Upper lobe of right lung (tissue), 1 donor: ENCODE data around the gene GRHL3. TPM values are rescaled to one million over a fixed set of nuclear protein-coding genes. Genes with fewer than 3 reads are reported as not detected.
"Not testable (repeated sequence)": the region's sequence is repeated elsewhere in the genome, so short reads cannot be mapped to it uniquely, and the experiment has no call there.

ENCODE experiments used
- ATAC-seq: fragments of 200-7000 bp; cut with Tn5 transposase; one replicate; pipeline ENCODE4 v1.9.1; 2020; ENCODE audit warnings: mild to moderate bottlenecking, moderate library complexity
- DNase-seq: peaks from one replicate; pipeline ENCODE4 v3.0.0-alpha.2; 2020
- H3K27ac ChIP-seq: fragments of 200-600 bp; one replicate; pipeline ENCODE4 v1.8.0; 2022
- H3K27me3 ChIP-seq: fragments of 200-600 bp; one replicate; pipeline ENCODE4 v1.8.0; 2022; ENCODE audit warnings: mild to moderate bottlenecking
- H3K36me3 ChIP-seq: fragments of 200-600 bp; one replicate; pipeline ENCODE4 v1.8.0; 2022
- H3K4me1 ChIP-seq: fragments of 200-600 bp; one replicate; pipeline ENCODE4 v1.8.0; 2022
- H3K4me3 ChIP-seq: fragments of 200-600 bp; one replicate; pipeline ENCODE4 v1.8.0; 2022; ENCODE audit warnings: mild to moderate bottlenecking
- H3K9me3 ChIP-seq: fragments of 200-600 bp; one replicate; pipeline ENCODE4 v1.8.0; 2022
- intact Hi-C: fragments of 100-400 bp; cut with DNase I; formaldehyde crosslinking; loops from one replicate; pipeline ENCODE4 v1.11.0; 2022
- total RNA-seq: library from RNA; stranded (reverse); fragmentation: NEBNext Ultra II Directional; extraction: Animal tissue kit (Norgen Biotek cat#: 25700); gene quantifications from one replicate; pipeline ENCODE4 v1.2.1, GENCODE V29; 2021
- TF ChIP-seq, protein P1 (sequence below): fragments of 200-600 bp; IDR thresholded peaks from one replicate; pipeline ENCODE4 v1.8.0; 2022; ENCODE audit warnings: antibody characterized with exemption
- donor health status: DM: no; HTN: yes; CAD: no; lungs with severe emphysema.

Gene GRHL3
- total RNA-seq, 1 donor from 2014 or later = 0.55 TPM

DNA sequence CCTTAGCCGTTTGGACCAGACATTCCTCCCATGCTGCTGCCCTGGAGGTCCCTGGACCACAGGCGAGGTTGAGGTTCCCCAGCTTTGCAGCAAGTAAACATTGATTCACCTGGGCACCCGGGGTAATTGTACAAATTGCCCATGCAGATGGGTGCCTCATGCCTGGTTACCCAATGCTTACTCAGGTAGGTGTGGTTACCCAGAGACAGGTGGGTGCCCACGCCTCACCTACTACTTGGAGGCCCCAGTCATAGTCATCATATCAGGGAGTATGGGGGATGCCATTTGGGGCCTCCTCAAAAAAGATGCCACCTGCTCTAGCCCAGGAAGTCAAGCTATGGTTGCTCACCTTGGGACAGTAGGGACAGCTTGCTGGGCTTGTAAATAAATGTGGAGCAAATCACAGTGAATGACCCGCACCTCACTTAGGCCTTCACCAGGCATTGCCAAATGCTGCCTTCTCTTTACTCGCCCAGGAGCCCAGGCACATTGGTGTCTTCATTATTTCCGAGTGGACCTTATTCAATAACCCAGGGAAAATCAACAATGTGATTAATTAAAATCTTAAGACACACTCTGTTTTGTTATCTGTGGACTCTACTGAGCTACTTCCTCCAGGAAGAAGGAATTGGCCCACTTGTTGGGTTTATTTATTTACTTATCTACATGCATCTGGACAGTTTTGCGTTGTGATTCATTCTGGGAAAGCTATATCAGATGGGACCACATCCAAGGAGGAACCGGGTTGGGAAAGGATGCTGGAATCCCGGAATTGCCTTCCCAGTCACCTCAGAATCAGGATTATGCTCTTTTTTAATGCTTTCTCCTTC, 35.6 kb upstream of the GRHL3 start:
- DNase-seq = no peak
- ATAC-seq = peak; percentile 38

DNA sequence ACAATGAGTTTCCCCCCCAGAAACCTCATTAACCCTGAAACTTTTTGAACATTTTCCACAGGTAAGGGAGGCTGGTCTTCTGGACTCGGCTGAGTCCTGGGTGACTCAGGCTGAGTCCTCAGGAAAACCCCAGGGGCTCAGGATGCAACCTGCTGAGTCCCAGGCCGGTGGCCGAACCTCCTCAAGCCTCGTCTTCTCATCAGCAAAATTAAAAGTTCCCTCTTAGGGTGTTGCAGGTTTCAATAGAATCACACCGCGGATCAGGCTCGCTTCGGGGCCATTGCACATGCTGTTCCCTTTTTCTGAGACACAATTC, 35.0 kb upstream of the GRHL3 start:
- H3K4me1 ChIP-seq = no peaks in the 10 kb centered on the region
- TF ChIP-seq, protein P1, sequence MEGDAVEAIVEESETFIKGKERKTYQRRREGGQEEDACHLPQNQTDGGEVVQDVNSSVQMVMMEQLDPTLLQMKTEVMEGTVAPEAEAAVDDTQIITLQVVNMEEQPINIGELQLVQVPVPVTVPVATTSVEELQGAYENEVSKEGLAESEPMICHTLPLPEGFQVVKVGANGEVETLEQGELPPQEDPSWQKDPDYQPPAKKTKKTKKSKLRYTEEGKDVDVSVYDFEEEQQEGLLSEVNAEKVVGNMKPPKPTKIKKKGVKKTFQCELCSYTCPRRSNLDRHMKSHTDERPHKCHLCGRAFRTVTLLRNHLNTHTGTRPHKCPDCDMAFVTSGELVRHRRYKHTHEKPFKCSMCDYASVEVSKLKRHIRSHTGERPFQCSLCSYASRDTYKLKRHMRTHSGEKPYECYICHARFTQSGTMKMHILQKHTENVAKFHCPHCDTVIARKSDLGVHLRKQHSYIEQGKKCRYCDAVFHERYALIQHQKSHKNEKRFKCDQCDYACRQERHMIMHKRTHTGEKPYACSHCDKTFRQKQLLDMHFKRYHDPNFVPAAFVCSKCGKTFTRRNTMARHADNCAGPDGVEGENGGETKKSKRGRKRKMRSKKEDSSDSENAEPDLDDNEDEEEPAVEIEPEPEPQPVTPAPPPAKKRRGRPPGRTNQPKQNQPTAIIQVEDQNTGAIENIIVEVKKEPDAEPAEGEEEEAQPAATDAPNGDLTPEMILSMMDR = no peak
- DNase-seq (no peak), ATAC-seq (no peak)
- peaks cover 6% of the 10 kb centered on the region for H3K27me3 ChIP-seq
- H3K9me3 ChIP-seq = no peaks in the 10 kb centered on the region
- no peak overlapping the region for H3K4me3 ChIP-seq
- H3K36me3 ChIP-seq = no peaks in the 10 kb centered on the region
- no peak overlapping the region for H3K27ac ChIP-seq
- intact Hi-C loops = no loop called here

More for the DNA sequence above, 35.6 kb upstream of the GRHL3 start:
- Histone ChIP-seq H3K27me3 (peaks cover 6% of the 10 kb centered on the region), H3K27ac (no peak overlapping the region), H3K4me1 (no peaks in the 10 kb centered on the region), H3K36me3 (no peaks in the 10 kb centered on the region), H3K4me3 (no peak overlapping the region), H3K9me3 (no peaks in the 10 kb centered on the region)
- intact Hi-C loops = no loop called here
- TF ChIP-seq, protein P1 = no peak

DNA sequence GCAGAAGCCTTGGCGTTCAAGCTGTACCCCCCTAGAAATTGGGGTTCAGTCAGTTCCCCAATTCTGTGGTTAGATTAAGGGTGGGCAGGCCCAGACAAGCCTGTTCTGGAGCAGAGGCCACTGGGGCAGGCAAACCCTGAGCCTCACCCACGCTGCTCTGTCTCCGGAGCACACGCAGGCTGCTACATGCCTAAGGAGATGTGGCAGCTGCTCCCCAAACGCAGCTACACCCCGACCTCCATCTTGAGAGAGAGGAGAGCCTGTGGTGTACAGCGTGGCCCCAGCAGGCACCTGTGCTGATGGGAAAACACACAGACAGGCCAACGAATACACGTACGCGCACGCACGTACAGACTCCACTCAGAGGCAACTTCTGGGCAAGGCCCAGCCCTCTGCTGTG, 33.9 kb upstream of the GRHL3 start:
- DNase-seq (no peak), ATAC-seq (no peak)
- peaks cover 9% of the 10 kb centered on the region for H3K4me1 ChIP-seq
- no peaks in the 10 kb centered on the region for H3K9me3 ChIP-seq
- TF ChIP-seq, protein P1 = no peak
- no peaks in the 10 kb centered on the region for H3K27me3 ChIP-seq
- intact Hi-C loops = no loop called here
- H3K36me3 ChIP-seq = no peaks in the 10 kb centered on the region
- no peak overlapping the region for H3K27ac ChIP-seq
- H3K4me3 ChIP-seq = no peak overlapping the region

DNA sequence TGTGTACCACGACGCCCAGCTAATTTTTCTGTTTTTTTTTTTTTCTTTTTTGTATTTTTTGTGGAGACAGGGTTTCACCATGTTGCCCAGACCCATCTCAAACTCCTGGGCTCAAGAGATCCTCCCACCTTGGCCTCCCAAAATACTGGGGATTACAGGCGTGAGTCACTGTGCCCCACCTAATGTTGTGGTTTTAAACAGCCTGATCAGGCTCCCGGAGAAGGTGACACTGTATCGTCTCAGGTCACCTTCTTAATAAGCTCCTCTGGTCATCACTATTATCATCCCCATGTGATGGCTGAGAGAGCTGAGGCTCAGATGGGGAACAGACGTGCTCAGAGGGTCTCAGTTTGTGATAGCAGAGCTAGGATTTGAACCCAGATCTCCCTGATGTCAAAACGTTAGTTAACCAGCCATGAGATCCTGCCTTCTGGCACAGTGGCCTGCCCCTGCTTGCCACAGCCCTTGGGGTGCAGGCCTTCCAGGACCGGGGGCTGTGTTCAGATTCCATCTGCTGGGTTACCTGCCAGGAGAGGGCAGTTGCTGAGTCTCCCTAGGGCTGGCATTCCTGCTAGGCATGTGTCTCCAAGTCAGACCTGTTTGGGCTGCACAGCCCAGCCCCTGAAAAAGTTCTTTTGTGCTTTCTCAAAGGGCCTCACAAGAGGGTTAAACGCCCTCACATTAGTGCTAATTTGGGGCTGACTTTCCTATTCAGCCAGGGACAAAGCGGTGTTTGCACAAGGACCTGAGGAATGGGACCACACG, 32.7 kb upstream of the GRHL3 start:
- H3K27me3 ChIP-seq = no peaks in the 10 kb centered on the region
- no peak overlapping the region for H3K27ac ChIP-seq
- no peaks in the 10 kb centered on the region for H3K9me3 ChIP-seq
- intact Hi-C loops = no loop called here
- H3K4me1 ChIP-seq = peaks cover 11% of the 10 kb centered on the region
- ATAC-seq (no peak), DNase-seq (no peak)
- TF ChIP-seq, protein P1 = no peak
- H3K4me3 ChIP-seq = no peak overlapping the region
- H3K36me3 ChIP-seq = no peaks in the 10 kb centered on the region

DNA sequence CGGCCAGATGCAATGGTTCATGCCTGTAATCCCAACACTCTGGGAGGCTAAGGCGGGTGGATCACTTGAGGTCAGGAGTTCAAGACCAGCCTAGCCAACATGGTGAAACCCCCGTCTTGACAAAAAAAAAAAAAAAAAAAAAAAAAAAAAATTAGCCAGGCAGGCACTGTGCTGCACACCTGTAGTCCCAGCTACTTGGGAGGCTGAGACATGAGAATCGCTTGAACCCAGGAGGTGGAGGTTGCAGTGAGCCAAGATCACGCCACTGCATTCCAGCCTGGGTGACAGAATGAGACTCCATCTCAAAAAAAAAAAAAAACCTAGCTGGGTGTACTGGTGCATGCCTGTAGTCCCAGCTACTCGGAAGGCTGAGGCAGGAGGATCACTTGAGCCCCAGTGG, 31.4 kb upstream of the GRHL3 start:
- DNase-seq, H3K4me3 ChIP-seq, H3K27ac ChIP-seq, H3K9me3 ChIP-seq, H3K36me3 ChIP-seq, ATAC-seq, H3K27me3 ChIP-seq, intact Hi-C loops: not testable (repeated sequence)
- peaks cover 11% of the 10 kb centered on the region for H3K4me1 ChIP-seq

DNA sequence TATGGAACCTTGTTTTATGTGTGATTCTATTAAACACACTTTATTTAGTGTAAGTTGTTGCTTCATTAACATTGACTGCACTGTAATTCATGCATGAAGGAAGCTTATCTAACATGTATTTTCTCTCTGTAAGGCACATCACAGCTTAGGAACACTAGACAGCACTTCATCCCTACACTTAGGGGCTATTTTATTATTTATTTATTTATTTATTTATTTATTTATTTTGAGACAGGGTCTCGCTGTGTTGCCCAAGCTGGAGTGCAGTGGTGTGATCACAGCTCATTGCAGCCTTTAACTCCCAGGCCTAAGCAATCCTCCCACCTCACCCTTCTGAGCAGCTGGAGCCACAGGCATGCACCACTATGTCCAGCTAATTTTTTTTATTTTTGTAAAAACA, 30.7 kb upstream of the GRHL3 start:
- TF ChIP-seq, protein P1 = no peak
- DNase-seq (no peak), ATAC-seq (no peak)
- intact Hi-C loops = no loop called here
- peaks cover 11% of the 10 kb centered on the region for H3K4me1 ChIP-seq
- no peak overlapping the region for H3K4me3 ChIP-seq
- no peaks in the 10 kb centered on the region for H3K36me3 ChIP-seq
- H3K27me3 ChIP-seq = no peaks in the 10 kb centered on the region
- H3K27ac ChIP-seq = no peak overlapping the region
- H3K9me3 ChIP-seq = no peaks in the 10 kb centered on the region
